ENCODE data around the gene DACT2. TPM values are rescaled to one million over a fixed set of nuclear protein-coding genes. Genes with fewer than 3 reads are reported as not detected.

Gene DACT2
- total RNA-seq, 1 experiment from 2014 or later, result 3.3 TPM

- Histone ChIP-seq H3K4me1 (ENCODE audit: control insufficient read depth, insufficient read depth, low read length) (peaks cover 6% of the 10 kb centered on the region; the same call in 1 of the 2 replicates), H3K27ac (ENCODE audit: low read length) (no peak overlapping the region), H3K36me3 (ENCODE audit: control insufficient read depth, insufficient read depth, low read length) (no peaks in the 10 kb centered on the region), H3K4me3 (ENCODE audit: low read depth in 2 of 2, low read length in 2 of 2) (no peak overlapping the region), H3K9me3 (ENCODE audit: control insufficient read depth, insufficient read depth, low read depth, low read length) (no peaks in the 10 kb centered on the region; the same call in 1 of the 2 replicates), H3K27me3 (ENCODE audit: control insufficient read depth, insufficient read depth, low read length) (no peaks in the 10 kb centered on the region; the same call in 1 of the 2 replicates)
- intact Hi-C loops (cut with micrococcal nuclease; ENCODE audit: unreplicated experiment), result no loop called here
- DNase-seq (ENCODE audit: low read depth, low spot score) (no peak), ATAC-seq (no peak)
- POLR2A ChIA-PET, result no interaction called here
- in situ Hi-C loops (cut with HindIII; ENCODE audit: low pct_unique_long_range_greater_than_20kb, low sequenced_read_pairs), result no loop called here
- BruUV-seq (replicated peaks), result no TSS peak
- CTCF ChIA-PET, result interaction anchor here (1.1 kb wide), 1 partner anchor 523 kb away, joined by 3 read pairs; no protein-coding TSS in a partner anchor
- no peak for TF ChIP-seq POLR2AphosphoS5 (IDR thresholded peaks at IDR 0.05; ENCODE audit: low read depth, low read length)
- TF ChIP-seq TCF7L2 (IDR thresholded peaks at IDR 0.05; ENCODE audit: low read depth, low read length), result no peak
- TF ChIP-seq SIN3A (IDR thresholded peaks at IDR 0.05; ENCODE audit: borderline replicate concordance, insufficient read depth, low read depth, low read length), result no peak
- TF ChIP-seq REST (IDR thresholded peaks at IDR 0.05; ENCODE audit: insufficient read depth in 1 of 2, low read depth in 2 of 2, low read length in 1 of 2), result no peak
- TF ChIP-seq CTCF (IDR thresholded peaks at IDR 0.05), result no peak
Measured at GRCh38 chr6:168368936-168369335, 49.4 kb upstream of the DACT2 start.

- in situ Hi-C loops (cut with HindIII; ENCODE audit: low pct_unique_long_range_greater_than_20kb, low sequenced_read_pairs) (no loop called here), intact Hi-C loops (cut with micrococcal nuclease; ENCODE audit: unreplicated experiment) (no loop called here)
- ATAC-seq (no peak), DNase-seq (ENCODE audit: low read depth, low spot score) (no peak)
- CTCF ChIA-PET, result no interaction called here
- BruUV-seq (replicated peaks), result no TSS peak
- TF ChIP-seq TCF7L2 (IDR thresholded peaks at IDR 0.05; ENCODE audit: low read depth, low read length) (no peak), CTCF (IDR thresholded peaks at IDR 0.05) (no peak), SIN3A (IDR thresholded peaks at IDR 0.05; ENCODE audit: borderline replicate concordance, insufficient read depth, low read depth, low read length) (no peak), REST (IDR thresholded peaks at IDR 0.05; ENCODE audit: insufficient read depth in 1 of 2, low read depth in 2 of 2, low read length in 1 of 2) (no peak), POLR2AphosphoS5 (IDR thresholded peaks at IDR 0.05; ENCODE audit: low read depth, low read length) (no peak)
- H3K27me3 ChIP-seq (ENCODE audit: control insufficient read depth, insufficient read depth, low read length), result no peaks in the 10 kb centered on the region; the same call in 1 of the 2 replicates
- H3K27ac ChIP-seq (ENCODE audit: low read length), result no peak overlapping the region
- no peak overlapping the region for H3K4me3 ChIP-seq (ENCODE audit: low read depth in 2 of 2, low read length in 2 of 2)
- H3K4me1 ChIP-seq (ENCODE audit: control insufficient read depth, insufficient read depth, low read length), result peaks cover 6% of the 10 kb centered on the region; the same call in 1 of the 2 replicates
- no peaks in the 10 kb centered on the region; the same call in 1 of the 2 replicates for H3K9me3 ChIP-seq (ENCODE audit: control insufficient read depth, insufficient read depth, low read depth, low read length)
- POLR2A ChIA-PET, result no interaction called here
- no peaks in the 10 kb centered on the region for H3K36me3 ChIP-seq (ENCODE audit: control insufficient read depth, insufficient read depth, low read length)
Measured at GRCh38 chr6:168368066-168368820, 48.7 kb upstream of the DACT2 start.

All from Panc1 (cell line).